ENCODE results near the gene SMIM44. TPM values are rescaled to one million over a fixed set of nuclear protein-coding genes. Genes with fewer than 3 reads are reported as not detected.

The SMIM44 gene
- total and polyA plus RNA-seq, 9 of the 15 experiments (the other 6 are each of a cell fraction or from before 2014, with no cell fraction given) = not detected

DNA sequence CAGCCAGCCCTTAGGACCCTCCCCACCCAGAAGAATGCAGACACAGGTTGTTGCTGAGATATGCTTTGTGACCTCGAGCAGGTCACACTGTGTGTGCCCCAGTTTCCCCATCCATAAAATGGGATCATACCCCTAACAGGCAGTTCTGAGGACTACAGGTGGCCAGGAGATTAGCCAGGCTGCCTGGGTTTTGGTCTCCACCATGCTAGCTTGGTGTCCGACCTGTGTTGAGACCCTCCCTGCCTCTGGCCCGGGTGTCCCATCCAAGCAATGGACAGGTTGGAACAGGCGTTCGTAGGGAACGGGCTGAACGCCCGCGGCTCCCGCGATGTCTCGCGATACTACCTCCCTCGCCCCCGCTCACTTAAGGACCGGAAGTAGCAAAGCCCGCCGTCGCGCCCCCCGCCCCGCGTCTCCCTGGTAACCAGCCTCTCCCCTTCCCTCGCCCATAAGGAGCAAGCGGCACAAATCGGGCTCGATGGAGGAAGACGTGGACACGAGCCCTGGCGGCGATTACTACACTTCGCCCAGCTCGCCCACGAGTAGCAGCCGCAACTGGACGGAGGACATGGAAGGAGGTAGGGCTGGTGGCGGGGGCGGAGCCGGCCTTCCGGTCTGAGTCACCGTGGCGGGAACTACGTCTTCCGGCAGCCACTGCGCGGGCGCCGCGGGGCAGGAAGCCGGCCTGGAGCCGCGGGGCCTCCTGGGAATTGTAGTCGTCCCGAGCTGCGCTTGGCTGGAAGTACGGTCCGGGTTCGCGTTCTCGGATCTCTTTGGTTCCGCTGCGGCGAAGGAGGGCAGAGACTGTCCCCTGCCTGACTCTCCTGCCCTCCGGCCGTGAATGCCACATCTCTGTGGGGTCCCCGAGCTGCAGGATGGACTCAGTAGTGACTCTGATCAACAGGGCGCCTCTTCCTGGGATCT lies 48.3 kb downstream of the SMIM44 start (continued):
- TF ChIP-seq, protein P1, sequence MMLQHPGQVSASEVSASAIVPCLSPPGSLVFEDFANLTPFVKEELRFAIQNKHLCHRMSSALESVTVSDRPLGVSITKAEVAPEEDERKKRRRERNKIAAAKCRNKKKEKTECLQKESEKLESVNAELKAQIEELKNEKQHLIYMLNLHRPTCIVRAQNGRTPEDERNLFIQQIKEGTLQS (IDR thresholded peaks at IDR 0.05) = peak; percentile 98
- TF ChIP-seq, protein P1 (CRISPR knock-in tag; conservative IDR thresholded peaks at IDR 0.05) = peak; percentile 96
- no peak for TF ChIP-seq FOXA1 (IDR thresholded peaks at IDR 0.05; ENCODE audit: borderline replicate concordance)
- no peak for TF ChIP-seq ZFP36 (IDR thresholded peaks at IDR 0.05; ENCODE audit: low read depth, low read length, partially characterized antibody)
- TF ChIP-seq FOXP1 (CRISPR knock-in tag; IDR thresholded peaks at IDR 0.05) = no peak
- TF ChIP-seq NCOA2 (IDR thresholded peaks at IDR 0.05; ENCODE audit: partially characterized antibody in 2 of 2) = no peak
- TF ChIP-seq ZNF354B (CRISPR knock-in tag; IDR thresholded peaks at IDR 0.05) = no peak
- TF ChIP-seq ZBTB8A (IDR thresholded peaks at IDR 0.05; ENCODE audit: partially characterized antibody) = no peak
- no peak for TF ChIP-seq TSC22D4 (tag; IDR thresholded peaks at IDR 0.05)
- TF ChIP-seq SIX5 (IDR thresholded peaks at IDR 0.05; ENCODE audit: borderline replicate concordance in 1 of 2, insufficient read depth in 1 of 2, low read depth in 1 of 2, low read length in 2 of 2) = peak; percentile 95 to 96
- TF ChIP-seq ARID1B (IDR thresholded peaks at IDR 0.05) = peak; percentile 60; the same call in 1 of the 2 replicates
- peak; percentile 95 for TF ChIP-seq CBX1 (IDR thresholded peaks at IDR 0.05; ENCODE audit: low read depth)
- peak; percentile 92 for TF ChIP-seq RBM25 (IDR thresholded peaks at IDR 0.05; ENCODE audit: low read depth, low read length, severe bottlenecking)
- peak; percentile 73 for TF ChIP-seq CTBP1 (IDR thresholded peaks at IDR 0.05; ENCODE audit: borderline replicate concordance)
- TF ChIP-seq NCOA6 (IDR thresholded peaks at IDR 0.05) = no peak
- TF ChIP-seq, protein P2, sequence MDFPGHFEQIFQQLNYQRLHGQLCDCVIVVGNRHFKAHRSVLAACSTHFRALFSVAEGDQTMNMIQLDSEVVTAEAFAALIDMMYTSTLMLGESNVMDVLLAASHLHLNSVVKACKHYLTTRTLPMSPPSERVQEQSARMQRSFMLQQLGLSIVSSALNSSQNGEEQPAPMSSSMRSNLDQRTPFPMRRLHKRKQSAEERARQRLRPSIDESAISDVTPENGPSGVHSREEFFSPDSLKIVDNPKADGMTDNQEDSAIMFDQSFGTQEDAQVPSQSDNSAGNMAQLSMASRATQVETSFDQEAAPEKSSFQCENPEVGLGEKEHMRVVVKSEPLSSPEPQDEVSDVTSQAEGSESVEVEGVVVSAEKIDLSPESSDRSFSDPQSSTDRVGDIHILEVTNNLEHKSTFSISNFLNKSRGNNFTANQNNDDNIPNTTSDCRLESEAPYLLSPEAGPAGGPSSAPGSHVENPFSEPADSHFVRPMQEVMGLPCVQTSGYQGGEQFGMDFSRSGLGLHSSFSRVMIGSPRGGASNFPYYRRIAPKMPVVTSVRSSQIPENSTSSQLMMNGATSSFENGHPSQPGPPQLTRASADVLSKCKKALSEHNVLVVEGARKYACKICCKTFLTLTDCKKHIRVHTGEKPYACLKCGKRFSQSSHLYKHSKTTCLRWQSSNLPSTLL (IDR thresholded peaks at IDR 0.05) = no peak
- no peak for TF ChIP-seq DACH1 (IDR thresholded peaks at IDR 0.05; ENCODE audit: partially characterized antibody)
- no peak for TF ChIP-seq SRSF3 (IDR thresholded peaks at IDR 0.05; ENCODE audit: insufficient read depth, low read length)
- TF ChIP-seq, protein P3, sequence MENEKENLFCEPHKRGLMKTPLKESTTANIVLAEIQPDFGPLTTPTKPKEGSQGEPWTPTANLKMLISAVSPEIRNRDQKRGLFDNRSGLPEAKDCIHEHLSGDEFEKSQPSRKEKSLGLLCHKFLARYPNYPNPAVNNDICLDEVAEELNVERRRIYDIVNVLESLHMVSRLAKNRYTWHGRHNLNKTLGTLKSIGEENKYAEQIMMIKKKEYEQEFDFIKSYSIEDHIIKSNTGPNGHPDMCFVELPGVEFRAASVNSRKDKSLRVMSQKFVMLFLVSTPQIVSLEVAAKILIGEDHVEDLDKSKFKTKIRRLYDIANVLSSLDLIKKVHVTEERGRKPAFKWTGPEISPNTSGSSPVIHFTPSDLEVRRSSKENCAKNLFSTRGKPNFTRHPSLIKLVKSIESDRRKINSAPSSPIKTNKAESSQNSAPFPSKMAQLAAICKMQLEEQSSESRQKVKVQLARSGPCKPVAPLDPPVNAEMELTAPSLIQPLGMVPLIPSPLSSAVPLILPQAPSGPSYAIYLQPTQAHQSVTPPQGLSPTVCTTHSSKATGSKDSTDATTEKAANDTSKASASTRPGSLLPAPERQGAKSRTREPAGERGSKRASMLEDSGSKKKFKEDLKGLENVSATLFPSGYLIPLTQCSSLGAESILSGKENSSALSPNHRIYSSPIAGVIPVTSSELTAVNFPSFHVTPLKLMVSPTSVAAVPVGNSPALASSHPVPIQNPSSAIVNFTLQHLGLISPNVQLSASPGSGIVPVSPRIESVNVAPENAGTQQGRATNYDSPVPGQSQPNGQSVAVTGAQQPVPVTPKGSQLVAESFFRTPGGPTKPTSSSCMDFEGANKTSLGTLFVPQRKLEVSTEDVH (IDR thresholded peaks at IDR 0.05; ENCODE audit: low read depth, partially characterized antibody) = peak; percentile 94
- peak; percentile 54; the same call in 1 of the 2 replicates for TF ChIP-seq CREB1 (IDR thresholded peaks at IDR 0.05)
- peak; percentile 69 for TF ChIP-seq CREB1 (CRISPR knock-in tag; IDR thresholded peaks at IDR 0.05)
- no peak for TF ChIP-seq TCF7 (IDR thresholded peaks at IDR 0.05; ENCODE audit: borderline replicate concordance)
- TF ChIP-seq SAFB2 (IDR thresholded peaks at IDR 0.05; ENCODE audit: borderline replicate concordance, low read depth, low read length, severe bottlenecking) = no peak
- peak; percentile 96 for TF ChIP-seq NCOA1 (IDR thresholded peaks at IDR 0.05; ENCODE audit: low read depth)

Measured in K562 (cell line).